GM12878 (cell line): Measurements from ENCODE around the gene HOXC5. TPM values are rescaled to one million over a fixed set of nuclear protein-coding genes. Genes with fewer than 3 reads are reported as not detected.

ENCODE experiments used
- ATAC-seq: fragments of 200-7000 bp; cut with Tn5 transposase; 3 replicates; pipeline ENCODE4 v1.9.1; 2020; ENCODE audit warnings: mild to moderate bottlenecking, moderate library complexity
- BruUV-seq: library from RNA; stranded (reverse); fragments of 400-500 nt; replicated peaks from 2 replicates; lab custom pipeline; 2021; lab: Mats Ljungman, UMichigan
- CTCF ChIA-PET: fragments of 300-600 bp; sonication (Branson Sonifier 250); formaldehyde crosslinking; extraction: SDS; loops from one replicate; lab custom pipeline; 2021; ENCODE audit warnings: inconsistent platforms; lab: Yijun Ruan, JAX
- POLR2A ChIA-PET: fragments of 350-600 bp; formaldehyde crosslinking; extraction: SDS; loops from one replicate; lab custom pipeline; 2021; ENCODE audit warnings: inconsistent platforms; lab: Charles Lee
- RAD21 ChIA-PET: fragments of 300-600 bp; sonication (Branson Sonifier 250); formaldehyde crosslinking; loops from one replicate; lab custom pipeline; 2023; ENCODE audit warnings: antibody characterized with exemption; ENCODE audit not compliant: unreplicated experiment; lab: Charles Lee
- SMC1A ChIA-PET: fragments of 300-600 bp; sonication (Branson Sonifier 250); formaldehyde crosslinking; loops from one replicate; lab custom pipeline; 2023; ENCODE audit not compliant: unreplicated experiment, uncharacterized antibody; lab: Charles Lee
- DNase-seq: peaks from one replicate; pipeline ENCODE4 v3.0.0-alpha.2; 2011; ENCODE audit warnings: low read depth, low spot score
- FAIRE-seq: peaks from 3 replicates; lab custom pipeline; 2011; peaks lifted over from hg19 to GRCh38; lab: Jason Lieb, UNC
- H2AFZ ChIP-seq: 2 replicates; pipeline ENCODE4 v1.6.0; 2011; ENCODE audit warnings: low read depth, low read length, control low read depth; ENCODE audit not compliant: control insufficient read depth
- H3K27ac ChIP-seq: 2 replicates; pipeline ENCODE4 v1.5.1; 2011; ENCODE audit warnings: control low read depth; ENCODE audit not compliant: control insufficient read depth, insufficient read depth
- H3K27me3 ChIP-seq, 2 experiments: replicated peaks in 1 of 2; 2 replicates each; pipeline versions ENCODE4 v1.6.0 to v1.6.1; 2011; ENCODE audit warnings: low read length in 1 of 2; ENCODE audit not compliant: control insufficient read depth in 2 of 2, insufficient read depth in 2 of 2
- H3K36me3 ChIP-seq, 2 experiments: 2 replicates each; pipeline ENCODE4 v1.5.1; 2011; ENCODE audit warnings: low read length in 1 of 2; ENCODE audit not compliant: control insufficient read depth in 2 of 2, insufficient read depth in 2 of 2
- H3K4me1 ChIP-seq: 2 replicates; pipeline ENCODE4 v1.6.1; 2011; ENCODE audit warnings: mild to moderate bottlenecking, low read length, moderate library complexity, mixed read lengths; ENCODE audit not compliant: control insufficient read depth, insufficient read depth
- H3K4me2 ChIP-seq: 2 replicates; pipeline ENCODE4 v1.6.0; 2011; ENCODE audit warnings: control low read depth; ENCODE audit not compliant: control insufficient read depth, insufficient read depth
- H3K4me3 ChIP-seq: fragments of 200-600 bp; sonication (generic); 2 replicates; pipeline ENCODE4 v1.5.1; 2016
- H3K79me2 ChIP-seq: 2 replicates; pipeline ENCODE4 v1.6.0; 2011; ENCODE audit warnings: low read length; ENCODE audit not compliant: control insufficient read depth, insufficient read depth
- H3K9ac ChIP-seq: 2 replicates; pipeline ENCODE4 v1.8.0; 2011; ENCODE audit warnings: low read length, control low read depth, mixed read lengths; ENCODE audit not compliant: control insufficient read depth, insufficient read depth
- H3K9me3 ChIP-seq: replicated peaks from 3 replicates; pipeline ENCODE4 v1.5.1; 2011; ENCODE audit warnings: mild to moderate bottlenecking, low read length; ENCODE audit not compliant: control insufficient read depth, insufficient read depth
- H4K20me1 ChIP-seq: 2 replicates; pipeline ENCODE4 v1.6.0; 2011; ENCODE audit not compliant: control insufficient read depth, insufficient read depth
- FOXK2 ChIP-seq: fragments of 450-650 bp; IDR thresholded peaks from 2 replicates; pipeline ENCODE4 v1.6.1; 2017; ENCODE audit warnings: mild to moderate bottlenecking, moderate library complexity
- HDAC2 ChIP-seq: fragments of 200-600 bp; sonication (generic); IDR thresholded peaks from 2 replicates; pipeline ENCODE4 v1.6.1; 2017
- LARP7 ChIP-seq: fragments of 450-650 bp; IDR thresholded peaks from 2 replicates; pipeline ENCODE4 v1.6.1; 2017; ENCODE audit warnings: mild to moderate bottlenecking
- MEF2A ChIP-seq: IDR thresholded peaks from 2 replicates; pipeline ENCODE4 v1.6.1; 2011; ENCODE audit warnings: low read depth, mild to moderate bottlenecking, low read length, moderate library complexity; ENCODE audit not compliant: insufficient read depth
- MTA3 ChIP-seq: IDR thresholded peaks from 2 replicates; pipeline ENCODE4 v1.6.1; 2012; ENCODE audit warnings: low read length, inconsistent platforms, borderline replicate concordance
- WGBS: methylation state at CpG from one replicate; pipeline ENCODE4 v1.1.6; 2016; ENCODE audit warnings: low lambda C conversion rate; ENCODE audit not compliant: insufficient replicate concordance, insufficient coverage; ENCODE audit errors: missing lambda C conversion rate; 5-methylcytosine and 5-hydroxymethylcytosine counted together
- in situ Hi-C: fragments of 300-500 bp; cut with MboI; formaldehyde crosslinking; loops from 9 replicates; pipeline ENCODE4 v1.14.3; 2018; ENCODE audit warnings: mixed read lengths
- intact Hi-C: fragments of 100-400 bp; cut with micrococcal nuclease; formaldehyde crosslinking; loops from one replicate; pipeline ENCODE4 v1.14.2; 2022; ENCODE audit not compliant: unreplicated experiment
- polyA plus RNA-seq, 11 experiments: library from polyadenylated mRNA; depleted of rRNA in 4 of 11; unstranded in 6 of 11; stranded (reverse) in 5 of 11; fragments of >200 nt; fragmentation: Nextera tagmentation in 4 of 11; fragmentation: Illumina TruSeq in 1 of 11; extraction: Ambion mirVana in 4 of 11; extraction: Trizol in 1 of 11; gene quantifications; 1 replicate in 1 of 11; 2 replicates in 10 of 11; pipeline versions ENCODE4 v1.2.1 to v1.2.3, GENCODE V29; 2011 to 2016; ENCODE audit warnings: inconsistent platforms in 2 of 11, missing spikeins in 2 of 11, low read depth in 1 of 11
- total RNA-seq, 4 experiments: library from RNA; depleted of rRNA in 3 of 4; stranded (reverse); fragments of >200 nt in 3 of 4; fragmentation: Illumina TruSeq in 1 of 4; extraction: Trizol in 1 of 4; gene quantifications; 2 replicates each; pipeline versions ENCODE4 v1.2.1 to v1.2.3, GENCODE V29; 2013 to 2021
- TF ChIP-seq, protein P1 (sequence below): fragments of 450-650 bp; IDR thresholded peaks from 2 replicates; pipeline ENCODE4 v1.6.1; 2017; ENCODE audit warnings: mild to moderate bottlenecking, low read depth, inconsistent platforms; ENCODE audit not compliant: poor library complexity, severe bottlenecking
- TF ChIP-seq, protein P2 (sequence below): IDR thresholded peaks from 2 replicates; pipeline ENCODE4 v1.6.1; 2011; ENCODE audit warnings: borderline replicate concordance, low read depth, mild to moderate bottlenecking, moderate library complexity, mixed read lengths, low read length; ENCODE audit not compliant: insufficient read depth; ENCODE audit errors: extremely low read length

Gene HOXC5
- total and polyA plus RNA-seq, 10 of the 15 experiments (the other 5 are each of a cell fraction or from before 2014, with no cell fraction given), result 0.11 TPM; not detected in 9

DNA sequence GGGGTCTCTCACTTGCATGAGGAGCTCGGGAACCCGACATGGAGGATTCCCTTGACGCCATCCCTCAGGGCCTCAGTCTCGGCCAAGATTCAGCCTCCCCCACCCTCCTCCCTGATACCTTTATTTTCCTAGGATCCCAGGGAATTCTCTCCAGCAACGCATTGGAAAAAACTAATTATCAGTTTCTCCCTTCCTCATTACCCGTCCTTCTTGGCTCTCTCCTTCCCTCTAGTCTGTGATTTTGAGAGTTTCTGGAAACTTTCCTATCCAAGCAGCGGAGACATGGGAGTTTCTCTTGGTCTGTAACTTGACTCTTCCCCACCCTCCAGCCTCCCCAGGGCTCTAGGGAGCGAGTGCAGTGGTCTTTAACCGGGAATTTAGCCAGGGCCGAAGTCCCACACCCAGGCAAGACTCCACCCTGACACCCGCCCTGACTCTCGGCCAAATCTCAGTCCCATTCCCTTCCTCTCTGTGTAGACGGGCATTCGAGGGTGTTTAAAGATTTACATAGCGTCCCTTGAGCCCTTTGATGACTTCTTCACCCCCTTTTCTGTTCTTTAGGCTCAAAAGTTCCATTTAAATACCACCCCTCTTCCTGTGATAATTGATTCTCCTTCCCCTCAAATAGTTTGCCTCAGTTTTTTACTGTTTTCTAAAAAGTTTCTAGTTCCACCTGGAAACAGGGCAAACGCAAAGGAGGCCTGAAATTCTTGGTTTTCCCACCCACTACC lies 6.7 kb downstream of the HOXC5 start:
- 15% methylated on average over 16 of the region's 16 CpGs for WGBS
- ATAC-seq (no peak), DNase-seq (no peak), FAIRE-seq (no peak)
- RAD21 ChIA-PET, result interaction anchor here (1.2 to 4.2 kb wide), 2 partner anchors 14 kb away, joined by 3 to 18 read pairs; partner anchors contain the start of gene HOXC4
- BruUV-seq, result no TSS peak
- Histone ChIP-seq H2AFZ (no peak overlapping the region), H3K27ac (no peak overlapping the region), H3K9ac (no peak overlapping the region), H3K4me3 (no peak overlapping the region), H3K4me2 (no peak overlapping the region), H3K79me2 (no peaks in the 10 kb centered on the region), H3K36me3 (no peaks in the 10 kb centered on the region), H3K9me3 (no peaks in the 10 kb centered on the region; the same call in 2 of the 3 replicates), H3K4me1 (no peaks in the 10 kb centered on the region), H3K27me3 (peaks cover 1 to 9% of the 10 kb centered on the region in 2 experiments), H4K20me1 (no peaks in the 10 kb centered on the region)
- POLR2A ChIA-PET, result no interaction called here
- TF ChIP-seq MEF2A (no peak), MTA3 (no peak), FOXK2 (no peak), LARP7 (no peak), HDAC2 (no peak)
- TF ChIP-seq, protein P1, sequence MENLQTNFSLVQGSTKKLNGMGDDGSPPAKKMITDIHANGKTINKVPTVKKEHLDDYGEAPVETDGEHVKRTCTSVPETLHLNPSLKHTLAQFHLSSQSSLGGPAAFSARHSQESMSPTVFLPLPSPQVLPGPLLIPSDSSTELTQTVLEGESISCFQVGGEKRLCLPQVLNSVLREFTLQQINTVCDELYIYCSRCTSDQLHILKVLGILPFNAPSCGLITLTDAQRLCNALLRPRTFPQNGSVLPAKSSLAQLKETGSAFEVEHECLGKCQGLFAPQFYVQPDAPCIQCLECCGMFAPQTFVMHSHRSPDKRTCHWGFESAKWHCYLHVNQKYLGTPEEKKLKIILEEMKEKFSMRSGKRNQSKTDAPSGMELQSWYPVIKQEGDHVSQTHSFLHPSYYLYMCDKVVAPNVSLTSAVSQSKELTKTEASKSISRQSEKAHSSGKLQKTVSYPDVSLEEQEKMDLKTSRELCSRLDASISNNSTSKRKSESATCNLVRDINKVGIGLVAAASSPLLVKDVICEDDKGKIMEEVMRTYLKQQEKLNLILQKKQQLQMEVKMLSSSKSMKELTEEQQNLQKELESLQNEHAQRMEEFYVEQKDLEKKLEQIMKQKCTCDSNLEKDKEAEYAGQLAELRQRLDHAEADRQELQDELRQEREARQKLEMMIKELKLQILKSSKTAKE, result no peak
- TF ChIP-seq, protein P2, sequence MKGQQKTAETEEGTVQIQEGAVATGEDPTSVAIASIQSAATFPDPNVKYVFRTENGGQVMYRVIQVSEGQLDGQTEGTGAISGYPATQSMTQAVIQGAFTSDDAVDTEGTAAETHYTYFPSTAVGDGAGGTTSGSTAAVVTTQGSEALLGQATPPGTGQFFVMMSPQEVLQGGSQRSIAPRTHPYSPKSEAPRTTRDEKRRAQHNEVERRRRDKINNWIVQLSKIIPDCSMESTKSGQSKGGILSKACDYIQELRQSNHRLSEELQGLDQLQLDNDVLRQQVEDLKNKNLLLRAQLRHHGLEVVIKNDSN, result no peak
- CTCF ChIA-PET, result interaction anchor here (1.4 to 1.8 kb wide), 3 partner anchors 162 to 175 kb away, joined by 4 to 5 read pairs (median 5); no protein-coding TSS in a partner anchor
- SMC1A ChIA-PET, result interaction anchor here (1.2 to 2.7 kb wide), 3 partner anchors 11 to 112 kb away, joined by 3 to 9 read pairs (median 3); partner anchors contain the start of gene HOXC4
- in situ Hi-C loops, result no loop called here
- intact Hi-C loops, result no loop called here
